ENCODE data around the gene PRR19. TPM values are rescaled to one million over a fixed set of nuclear protein-coding genes. Genes with fewer than 3 reads are reported as not detected.

PRR19 gene
- total RNA-seq, 1 experiment from 2014 or later = 3.2 TPM

GRCh38 chr19:42355896-42356295 is 54.0 kb downstream of the PRR19 start:
- Mint-ChIP-seq H3K27ac (no peak overlapping the region; a peak in 1 of 7 replicates), H3K4me3 (no peak overlapping the region), H3K27me3 (ENCODE audit: low read depth) (no peaks in the 10 kb centered on the region), H3K36me3 (ENCODE audit: insufficient read depth in 1 of 3, low read depth in 3 of 3) (peaks cover 2 to 31% (median 31%) of the 10 kb centered on the region in 3 experiments; a peak in 6 of 7 replicates), H3K9me3 (no peaks in the 10 kb centered on the region; a peak in 1 of 5 replicates), H3K4me1 (peaks cover 1 to 12% of the 10 kb centered on the region in 2 experiments)
- H3K14ac ChIP-seq (ENCODE audit: insufficient read depth, low read length) = no peak overlapping the region
- H3K9me3 ChIP-seq (ENCODE audit: control insufficient read depth, low read depth, low read length) = no peaks in the 10 kb centered on the region
- H3K23ac ChIP-seq (ENCODE audit: insufficient read length, low read depth, low read length) = no peak overlapping the region
- H4K8ac ChIP-seq (replicated peaks; ENCODE audit: insufficient read length, low read depth, low read length) = no peak overlapping the region
- no peak overlapping the region for H2AFZ ChIP-seq (ENCODE audit: low read length)
- no peak overlapping the region for H3K56ac ChIP-seq (ENCODE audit: insufficient read length, low read depth, low read length)
- H3K4me2 ChIP-seq (ENCODE audit: insufficient read depth, insufficient read length, low read length) = no peak overlapping the region
- no peak overlapping the region for H3K27ac ChIP-seq (ENCODE audit: insufficient read length, low read depth, low read length)
- no peaks in the 10 kb centered on the region for H3K79me1 ChIP-seq (ENCODE audit: insufficient read depth, low read depth, low read length, poor library complexity, severe bottlenecking)
- H2BK120ac ChIP-seq (ENCODE audit: low read depth, low read length, poor library complexity, severe bottlenecking) = no peak overlapping the region
- DNase-seq = no peak
- TF ChIP-seq, protein P1, sequence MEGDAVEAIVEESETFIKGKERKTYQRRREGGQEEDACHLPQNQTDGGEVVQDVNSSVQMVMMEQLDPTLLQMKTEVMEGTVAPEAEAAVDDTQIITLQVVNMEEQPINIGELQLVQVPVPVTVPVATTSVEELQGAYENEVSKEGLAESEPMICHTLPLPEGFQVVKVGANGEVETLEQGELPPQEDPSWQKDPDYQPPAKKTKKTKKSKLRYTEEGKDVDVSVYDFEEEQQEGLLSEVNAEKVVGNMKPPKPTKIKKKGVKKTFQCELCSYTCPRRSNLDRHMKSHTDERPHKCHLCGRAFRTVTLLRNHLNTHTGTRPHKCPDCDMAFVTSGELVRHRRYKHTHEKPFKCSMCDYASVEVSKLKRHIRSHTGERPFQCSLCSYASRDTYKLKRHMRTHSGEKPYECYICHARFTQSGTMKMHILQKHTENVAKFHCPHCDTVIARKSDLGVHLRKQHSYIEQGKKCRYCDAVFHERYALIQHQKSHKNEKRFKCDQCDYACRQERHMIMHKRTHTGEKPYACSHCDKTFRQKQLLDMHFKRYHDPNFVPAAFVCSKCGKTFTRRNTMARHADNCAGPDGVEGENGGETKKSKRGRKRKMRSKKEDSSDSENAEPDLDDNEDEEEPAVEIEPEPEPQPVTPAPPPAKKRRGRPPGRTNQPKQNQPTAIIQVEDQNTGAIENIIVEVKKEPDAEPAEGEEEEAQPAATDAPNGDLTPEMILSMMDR (conservative IDR thresholded peaks at IDR 0.05) = no peak
- no CpG with 5 or more reads among the region's 12 CpGs for WGBS (ENCODE audit: extremely low coverage, insufficient read length, low lambda C conversion rate)
- H3K23me2 ChIP-seq (ENCODE audit: insufficient read length, low read depth, low read length, poor library complexity, severe bottlenecking) = no peaks in the 10 kb centered on the region
- H2BK20ac ChIP-seq (ENCODE audit: low read depth, low read length, poor library complexity, severe bottlenecking) = no peak overlapping the region
- H2BK15ac ChIP-seq (ENCODE audit: low read depth, low read length) = no peak overlapping the region
- no peak overlapping the region for H2BK5ac ChIP-seq (ENCODE audit: insufficient read length, low read length)
- H3K79me2 ChIP-seq (ENCODE audit: insufficient read depth, low read length) = no peaks in the 10 kb centered on the region
- no peak overlapping the region for H3T11ph ChIP-seq (ENCODE audit: low read length)
- H3K4me1 ChIP-seq (ENCODE audit: insufficient read depth, low read length) = no peaks in the 10 kb centered on the region
- H2AK5ac ChIP-seq (ENCODE audit: insufficient read length, low read length) = no peak overlapping the region
- no peaks in the 10 kb centered on the region for H4K20me1 ChIP-seq (ENCODE audit: control insufficient read depth, insufficient read depth, insufficient read length)
- no peak overlapping the region for H3K4ac ChIP-seq (ENCODE audit: low read depth, low read length)
- H4K5ac ChIP-seq (ENCODE audit: insufficient read length, low read depth, low read length) = no peak overlapping the region
- H3K18ac ChIP-seq (ENCODE audit: insufficient read length, low read depth, low read length) = no peak overlapping the region
- no peak overlapping the region for H3K9ac ChIP-seq (ENCODE audit: extremely low read depth, insufficient read length, low read length)
- H3K27me3 ChIP-seq (ENCODE audit: insufficient read depth, low read length) = no peaks in the 10 kb centered on the region
- H4K91ac ChIP-seq (ENCODE audit: insufficient read length, low read depth, low read length) = no peak overlapping the region
- H2BK12ac ChIP-seq (ENCODE audit: insufficient read length, low read depth, low read length) = no peak overlapping the region
